GM11168 (cell line): Measurements from ENCODE around the gene ATP5PD.
"Not testable (repeated sequence)": the region's sequence is repeated elsewhere in the genome, so short reads cannot be mapped to it uniquely, and the experiment has no call there.

Source experiments
- in situ Hi-C: fragments of 300-500 bp; cut with MboI; formaldehyde crosslinking; loops from one replicate; pipeline ENCODE4 v1.12.0; 2022; ENCODE audit warnings: low sequenced_read_pairs; ENCODE audit not compliant: unreplicated experiment

Gene ATP5PD

DNA sequence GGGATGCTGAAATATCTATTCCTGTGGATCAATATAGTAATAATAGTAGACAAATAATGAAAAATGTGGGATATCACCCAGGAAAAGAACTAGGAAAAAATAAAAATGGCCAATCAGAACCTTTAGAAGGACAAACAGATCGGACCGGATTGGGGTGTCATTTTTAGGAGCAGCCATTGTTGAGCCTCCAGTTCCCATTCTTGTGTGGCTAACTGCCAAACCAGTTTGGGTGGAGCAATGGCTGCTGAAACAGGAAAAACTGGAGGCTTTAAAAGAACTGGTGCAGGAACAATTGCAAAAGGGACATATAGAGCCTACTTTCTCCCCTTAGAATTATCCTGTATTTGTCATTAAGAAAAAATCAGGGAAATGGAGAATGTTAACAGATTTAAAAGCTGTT is 20.1 kb downstream of the ATP5PD start:
- in situ Hi-C loops: not testable (repeated sequence)

DNA sequence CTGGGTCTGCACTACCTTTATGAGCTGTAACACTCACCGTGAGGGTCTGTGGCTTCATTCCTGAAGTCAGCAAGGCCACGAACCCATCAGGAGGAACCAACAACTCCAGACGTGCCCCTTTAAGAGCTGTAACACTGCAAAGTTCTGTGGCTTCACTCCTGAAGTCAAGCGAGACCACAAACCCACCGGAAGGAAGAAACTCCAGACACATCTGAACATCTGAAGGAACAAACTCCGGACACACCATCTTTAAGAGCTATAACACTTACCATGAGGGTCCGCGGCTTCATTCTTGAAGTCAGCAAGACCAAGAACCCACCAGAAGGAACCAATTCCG is 21.4 kb downstream of the ATP5PD start:
- in situ Hi-C loops: not testable (repeated sequence)

DNA sequence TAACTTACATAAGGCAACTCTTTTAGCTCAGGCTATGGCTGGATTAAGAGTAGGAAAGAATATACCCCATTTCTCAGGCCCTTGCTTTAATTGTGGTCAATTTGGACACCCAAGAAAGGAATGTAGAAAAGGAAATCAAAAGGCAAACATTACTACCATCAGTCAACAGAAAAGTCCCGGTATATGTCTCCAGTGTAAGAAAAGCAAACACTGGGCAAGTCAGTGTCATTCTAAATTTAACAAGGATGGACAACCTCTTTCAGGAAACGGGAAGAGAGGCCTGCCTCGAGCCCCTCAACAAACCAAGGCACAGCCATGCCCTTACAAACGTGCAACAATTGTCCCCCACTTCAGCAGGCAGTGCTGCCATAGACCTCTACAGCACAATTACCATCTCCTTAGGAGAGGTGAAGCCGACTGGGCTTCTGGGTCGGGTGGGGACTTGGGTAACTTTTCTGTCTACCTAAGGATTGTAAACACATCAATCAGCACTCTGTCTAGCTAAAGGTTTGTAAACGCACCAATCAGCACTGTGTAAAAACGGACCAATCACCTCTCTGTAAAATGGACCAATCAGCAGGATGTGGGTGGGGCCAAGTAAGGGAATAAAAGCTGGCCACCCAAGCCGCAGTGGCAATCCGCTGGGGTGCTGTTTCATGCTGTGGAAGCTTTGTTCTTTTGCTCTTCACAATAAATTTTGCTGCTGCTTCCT is 21.9 kb downstream of the ATP5PD start:
- in situ Hi-C loops: no loop called here

DNA sequence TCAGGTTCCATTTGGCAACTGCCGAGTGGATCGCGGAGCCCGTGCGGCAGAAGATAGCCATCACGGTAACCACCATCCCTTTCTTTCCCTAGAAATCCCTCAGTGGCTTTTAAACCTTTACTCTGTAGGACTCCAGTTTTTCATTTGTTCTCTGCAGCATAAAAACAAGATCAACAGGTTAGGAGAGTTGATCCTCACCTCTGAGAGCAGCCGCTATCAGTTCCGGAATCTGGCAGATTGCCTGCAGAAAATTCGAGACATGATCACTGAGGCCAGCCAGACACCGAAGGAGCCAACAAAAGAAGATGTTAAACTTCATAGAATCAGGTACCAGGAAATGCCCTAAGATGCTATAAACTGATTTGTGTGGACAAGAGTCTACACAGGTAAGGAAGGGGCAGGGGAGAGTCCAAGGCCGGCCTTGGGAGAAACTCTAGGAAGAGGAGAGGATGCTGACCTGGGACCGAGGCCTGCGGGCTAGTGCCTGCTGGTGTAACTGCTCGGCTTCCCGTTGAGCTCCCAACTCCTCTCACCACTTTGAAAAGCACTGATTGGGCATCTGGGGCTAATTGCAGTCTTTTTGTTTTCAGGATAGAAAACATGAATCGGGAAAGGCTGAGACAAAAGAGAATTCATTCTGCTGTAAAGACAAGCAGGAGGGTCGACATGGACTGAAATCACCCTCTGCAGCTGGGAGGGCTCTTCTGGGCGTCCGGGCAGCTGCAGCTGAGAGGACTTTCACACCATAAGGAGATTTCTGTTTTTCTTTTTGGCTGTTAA is 26.2 kb downstream of the ATP5PD start:
- in situ Hi-C loops: no loop called here

DNA sequence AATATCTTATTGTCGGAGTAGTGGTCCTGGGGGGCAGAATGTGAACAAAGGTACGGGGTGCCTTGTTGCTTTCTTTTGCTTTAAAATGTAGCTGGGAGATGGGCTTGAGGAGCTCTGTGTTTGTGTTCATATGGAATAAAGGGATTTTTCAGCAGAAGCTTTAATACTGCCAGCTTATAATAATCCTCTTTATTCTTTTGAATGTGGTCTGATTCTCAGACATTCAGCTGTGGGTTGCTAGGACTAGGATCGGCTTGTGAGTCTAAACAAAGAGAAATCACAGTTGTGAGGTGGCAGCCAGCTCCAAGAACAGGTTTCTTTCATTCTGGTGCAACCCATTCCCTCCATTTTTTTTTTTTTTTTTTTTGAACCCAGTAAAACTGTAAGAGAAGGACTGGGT is 27.1 kb downstream of the ATP5PD start:
- in situ Hi-C loops: no loop called here

DNA sequence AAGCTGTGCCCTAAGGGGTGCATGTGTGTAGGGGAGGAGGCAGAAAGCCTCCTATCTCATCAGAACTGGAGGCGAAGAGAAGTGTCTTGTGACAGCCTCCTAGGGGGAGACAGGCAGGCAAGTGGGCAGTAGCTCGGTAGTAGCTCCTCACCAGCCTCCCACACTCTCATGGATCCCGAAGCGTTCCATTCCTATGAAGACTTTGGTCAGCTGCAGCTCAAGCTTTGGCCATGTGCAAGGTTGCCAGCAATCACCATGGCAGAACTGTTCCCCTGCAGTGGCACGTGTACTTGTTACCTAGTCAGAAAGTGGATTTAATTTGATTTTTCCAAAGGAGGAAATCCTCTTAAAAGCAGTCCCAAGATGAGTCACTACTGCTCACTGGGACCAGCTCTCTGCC is 27.6 kb downstream of the ATP5PD start:
- in situ Hi-C loops: no loop called here

DNA sequence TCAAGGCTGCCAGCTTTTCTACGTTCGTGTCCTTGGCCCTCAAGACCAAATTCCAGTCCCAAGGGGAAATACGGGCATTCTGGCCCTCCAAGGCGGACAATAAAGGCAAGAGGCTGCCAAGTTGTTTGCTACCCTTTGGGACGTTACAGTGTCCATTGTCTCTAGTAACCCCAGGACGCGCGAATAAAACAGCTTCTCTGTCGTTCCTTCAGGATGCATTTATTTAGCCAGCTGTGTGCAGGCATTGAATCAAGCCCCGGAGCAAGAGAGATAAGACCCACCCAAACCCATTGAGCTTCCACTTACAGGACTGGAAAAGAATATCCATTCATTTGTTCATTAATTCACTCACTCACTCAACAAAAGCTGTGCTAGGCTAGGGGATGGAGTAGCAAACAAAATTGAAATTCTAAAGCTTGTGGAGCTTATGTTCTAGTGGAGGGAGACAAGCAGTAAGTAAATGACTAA is 33.6 kb downstream of the ATP5PD start:
- in situ Hi-C loops: no loop called here

DNA sequence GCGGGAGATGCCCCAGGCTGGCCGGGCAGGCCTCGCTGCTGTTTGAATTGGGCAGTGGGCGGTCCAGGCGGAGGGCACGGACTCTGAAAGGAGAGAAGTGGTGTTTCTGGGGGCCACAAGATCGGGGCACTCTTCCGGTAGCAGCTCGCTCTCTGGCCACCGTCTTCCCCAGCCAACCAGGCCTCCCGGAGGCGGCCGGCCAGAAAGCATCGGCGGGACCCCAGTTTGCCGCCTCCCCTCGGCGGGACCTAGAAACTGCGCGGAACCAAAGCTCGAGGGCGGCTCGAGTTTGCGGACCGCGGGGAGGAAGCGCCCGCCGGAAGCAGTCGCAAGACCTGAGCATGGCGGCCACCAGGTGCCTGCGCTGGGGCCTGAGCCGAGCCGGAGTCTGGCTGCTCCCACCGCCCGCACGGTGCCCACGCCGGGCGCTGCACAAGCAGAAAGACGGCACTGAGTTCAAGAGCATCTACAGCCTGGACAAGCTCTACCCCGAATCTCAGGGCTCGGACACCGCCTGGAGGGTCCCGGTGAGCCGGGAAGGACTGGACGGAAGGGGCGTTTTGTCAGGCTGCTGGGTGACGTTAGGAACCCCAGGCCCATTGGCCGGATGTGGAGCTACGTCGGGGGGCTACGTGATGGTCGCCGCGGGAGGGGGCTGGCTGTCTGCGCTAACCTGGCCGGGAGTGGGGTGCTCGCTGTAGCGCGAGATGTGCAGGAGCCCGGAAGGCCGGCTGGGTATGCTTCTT is 34.2 kb downstream of the ATP5PD start, which contains the start of gene MRPL58:
Gene MRPL58, plus strand, starts transcription at position 325 of the 746 bp plus-strand sequence. Its CDS starts 17 bp downstream, at position 342.
- in situ Hi-C loops: no loop called here

DNA sequence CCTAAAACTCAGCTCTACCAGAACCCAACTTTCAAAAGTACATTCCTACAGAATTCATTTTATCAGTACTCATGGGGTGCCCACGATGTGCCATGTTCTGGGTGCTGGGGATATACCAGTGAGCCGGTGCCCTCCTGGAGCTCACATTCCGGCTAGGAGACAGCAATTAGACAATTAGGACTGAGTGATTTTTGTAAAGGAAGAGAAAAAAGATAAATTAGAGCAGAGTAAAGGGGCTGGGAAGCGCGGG is 34.7 kb downstream of the ATP5PD start:
- in situ Hi-C loops: no loop called here

DNA sequence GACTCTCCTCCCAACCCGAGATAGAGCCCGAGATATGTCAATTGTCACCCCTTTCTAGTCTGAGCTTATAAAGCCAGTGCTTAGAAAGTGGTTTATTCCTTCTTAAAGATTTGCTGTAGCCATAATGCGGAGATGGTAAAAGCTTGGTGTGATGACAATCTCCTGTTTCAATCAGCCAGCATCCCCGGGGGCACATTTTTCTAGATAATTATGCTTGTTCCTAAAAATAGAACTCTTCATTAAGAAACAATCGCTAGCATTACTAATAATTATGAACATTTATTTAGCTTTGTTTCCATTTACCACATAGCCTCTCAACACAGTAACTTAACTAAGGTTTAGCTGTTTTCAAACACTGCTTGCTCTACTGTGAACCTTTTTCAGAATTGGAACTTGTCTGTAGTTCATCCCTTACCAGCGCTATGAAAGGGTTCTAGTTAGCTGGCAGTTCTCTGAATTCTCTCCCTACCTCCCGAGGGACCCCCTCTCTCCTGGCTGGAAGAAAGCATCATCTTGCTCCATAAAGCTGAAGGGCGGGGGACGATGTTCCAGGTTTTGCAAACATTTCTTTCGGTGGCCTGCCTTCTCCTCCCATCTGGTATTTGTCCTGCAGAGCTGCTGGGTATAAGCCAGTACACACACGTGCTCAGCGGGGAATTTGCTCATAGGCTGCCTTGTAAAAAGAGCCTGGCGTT is 35.2 kb downstream of the ATP5PD start:
- in situ Hi-C loops: no loop called here

DNA sequence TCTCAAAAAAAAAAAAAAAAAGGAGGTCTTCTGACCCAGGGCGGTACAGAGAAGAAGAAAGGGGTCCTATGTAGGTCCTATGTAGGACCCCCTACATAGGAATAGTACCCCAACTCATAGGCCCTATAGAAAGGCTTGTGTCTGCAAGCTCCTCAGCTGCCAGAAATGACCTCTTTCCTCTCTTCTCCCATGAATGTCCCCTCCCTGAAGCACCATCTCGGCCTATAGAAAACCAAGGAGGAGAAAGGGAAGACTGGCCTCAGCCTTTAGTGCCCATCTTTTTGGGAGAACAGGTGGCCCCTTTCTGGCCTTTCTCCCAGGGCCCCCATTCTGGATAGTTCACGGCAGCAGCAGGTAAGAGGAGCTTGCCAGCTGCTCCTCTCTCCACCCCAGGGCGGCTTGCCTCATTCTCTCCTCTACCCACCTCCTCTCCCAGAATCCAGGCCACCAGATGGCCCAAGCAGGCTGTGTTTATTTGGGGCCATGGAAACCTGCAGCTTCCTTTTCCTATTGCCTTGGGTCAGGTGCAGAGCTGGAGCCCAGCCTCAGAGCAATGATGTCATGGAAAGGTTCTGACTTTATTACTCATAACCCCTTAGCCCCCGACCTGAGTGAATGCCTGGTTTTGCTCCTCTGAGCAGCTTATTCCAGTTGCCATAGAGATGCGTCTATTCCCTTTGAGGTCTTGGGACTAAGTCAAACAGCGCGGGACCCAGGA is 35.9 kb downstream of the ATP5PD start:
- in situ Hi-C loops: no loop called here

DNA sequence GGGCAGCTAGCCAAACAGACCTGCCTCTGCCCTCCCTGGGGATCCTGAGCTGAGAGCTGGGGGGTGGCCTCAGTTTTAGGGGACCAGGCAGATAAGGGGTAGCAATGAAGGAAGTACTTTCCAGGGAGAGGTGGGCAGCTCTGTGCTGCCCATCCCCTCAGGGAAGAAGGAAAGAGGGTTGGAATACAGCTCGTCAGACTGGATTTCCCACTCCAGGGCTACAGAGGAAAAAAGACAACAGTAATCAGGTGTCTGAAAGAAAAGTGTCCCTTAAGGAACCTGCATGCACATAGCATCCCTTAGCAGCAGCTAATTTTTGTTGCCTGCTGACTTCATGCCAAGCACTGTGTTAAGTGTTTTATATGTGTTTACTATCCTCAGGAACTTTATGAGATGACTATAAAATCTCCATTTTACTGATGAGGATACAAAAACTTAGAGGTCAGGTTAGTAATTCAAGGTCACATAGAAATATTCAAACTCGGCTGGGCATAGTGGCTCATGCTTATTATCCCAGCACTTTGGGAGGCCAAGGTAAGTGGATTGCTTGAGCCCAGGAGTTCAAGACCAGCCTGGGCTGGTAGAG is 37.5 kb downstream of the ATP5PD start:
- in situ Hi-C loops: no loop called here

DNA sequence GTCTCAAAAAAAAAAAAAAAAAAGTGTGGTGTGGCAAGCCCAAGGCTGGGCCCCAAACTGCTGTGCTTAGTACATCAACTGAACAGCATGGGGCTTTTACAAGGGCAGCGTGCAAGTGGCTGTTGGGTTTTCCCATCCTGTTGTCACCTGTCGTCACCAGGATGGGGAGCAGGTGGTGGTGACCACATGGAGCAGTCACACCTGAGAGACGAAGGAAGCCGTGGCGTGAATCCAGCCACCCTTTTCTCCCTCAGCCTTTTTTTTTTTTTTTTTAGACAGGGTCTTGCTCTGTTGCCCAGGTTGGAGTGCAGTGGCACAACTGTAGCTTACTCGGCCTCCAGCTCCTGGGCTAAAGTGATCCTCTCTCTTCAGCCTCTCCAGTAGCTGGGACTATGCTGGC is 38.4 kb downstream of the ATP5PD start:
- in situ Hi-C loops: no loop called here

DNA sequence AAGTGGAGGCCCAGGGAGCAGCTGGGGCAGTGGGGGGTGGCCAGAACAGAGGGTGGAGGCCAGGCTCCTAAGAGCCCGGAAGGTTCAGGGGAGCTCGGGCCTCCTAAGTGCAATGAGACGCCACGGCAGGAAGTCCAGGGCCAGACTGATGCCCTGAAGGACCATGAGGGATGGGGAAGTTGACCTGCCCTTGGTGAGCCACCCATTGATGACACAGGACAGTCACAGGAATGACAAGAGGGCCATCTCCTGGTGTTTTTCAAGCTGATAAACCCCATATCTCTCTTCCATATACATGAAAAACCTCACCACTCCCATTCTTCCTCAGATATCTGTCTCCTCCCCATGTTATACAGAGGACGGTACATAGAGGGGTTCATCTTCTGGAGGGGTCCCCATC is 40.1 kb downstream of the ATP5PD start:
- in situ Hi-C loops: no loop called here

DNA sequence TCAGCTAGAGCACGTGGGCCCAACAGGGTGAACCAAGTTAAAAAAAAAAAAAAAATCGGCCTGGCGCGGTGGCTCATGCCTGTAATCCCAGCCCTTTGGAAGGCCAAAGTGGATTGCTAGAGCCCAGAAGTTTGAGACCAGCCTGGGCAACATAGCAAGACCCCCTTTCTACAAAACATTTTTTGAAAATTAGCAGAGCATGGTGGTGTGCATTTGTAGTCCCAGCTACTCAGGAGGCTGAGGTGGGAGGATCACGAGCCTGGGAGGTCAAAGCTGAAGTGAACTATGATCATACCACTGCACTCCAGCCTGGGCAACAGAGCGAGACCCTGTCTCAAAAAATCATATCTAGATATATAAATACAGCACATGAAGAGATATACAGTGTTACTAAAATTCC is 40.7 kb downstream of the ATP5PD start:
- in situ Hi-C loops: not testable (repeated sequence)

DNA sequence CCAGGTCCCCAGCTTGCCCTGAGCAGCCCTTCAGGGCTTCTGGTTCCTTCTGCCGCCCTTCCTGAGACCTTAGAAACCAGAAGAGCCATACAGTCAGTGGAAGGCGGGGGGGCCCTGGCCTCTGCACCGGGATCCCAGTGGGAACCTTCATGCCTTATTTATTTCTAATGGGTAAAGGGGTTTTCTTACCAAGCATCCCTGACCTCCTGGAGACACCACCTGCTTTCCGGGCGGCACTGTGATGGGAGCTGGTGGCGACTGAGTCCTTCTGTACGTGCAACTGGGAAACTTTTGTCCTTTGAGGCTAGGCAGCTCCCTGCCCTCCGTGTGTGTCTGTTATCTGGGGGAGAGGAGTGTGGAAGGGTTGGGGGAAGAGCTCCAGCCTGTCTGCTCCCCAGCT is 41.5 kb downstream of the ATP5PD start:
- in situ Hi-C loops: no loop called here

DNA sequence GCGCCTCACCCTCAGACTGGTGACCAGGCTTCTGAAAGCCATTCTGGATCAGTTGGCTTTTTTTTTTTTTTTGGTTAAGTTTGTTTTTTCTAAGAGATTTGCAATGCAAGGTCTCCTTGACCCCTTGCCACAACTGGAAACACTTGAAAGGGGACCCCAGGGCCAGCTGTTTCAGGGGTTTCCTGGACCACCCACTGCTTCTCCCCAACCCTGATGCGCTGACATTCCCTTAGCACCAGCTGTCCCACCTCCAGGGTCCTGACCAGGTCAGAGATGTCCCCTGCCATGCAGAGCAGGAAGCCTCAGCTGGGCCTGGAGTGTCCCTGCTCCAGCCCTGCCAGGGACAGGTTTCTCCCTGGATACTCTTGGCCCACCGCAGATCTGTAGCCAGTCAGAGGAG is 42.4 kb downstream of the ATP5PD start:
- in situ Hi-C loops: no loop called here

DNA sequence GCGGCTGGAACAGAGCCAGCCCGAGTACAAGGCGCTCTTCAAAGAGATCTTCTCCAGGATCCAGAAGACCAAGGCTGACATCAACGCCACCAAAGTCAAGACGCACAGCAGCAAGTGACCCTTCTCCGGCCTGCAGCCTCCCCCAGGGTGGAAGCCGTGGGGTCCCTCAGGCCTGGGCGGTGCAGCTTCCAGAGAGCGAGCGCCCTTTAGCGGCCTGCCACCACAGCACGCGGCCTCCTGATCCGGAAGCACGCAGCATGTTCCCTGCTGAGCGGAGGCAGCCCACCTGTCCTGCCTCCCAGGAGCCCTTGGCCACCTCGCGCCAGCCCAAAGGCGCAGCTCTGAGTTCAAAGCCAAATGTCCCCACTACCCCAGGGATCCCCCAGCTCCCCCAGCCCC is 42.8 kb downstream of the ATP5PD start:
- in situ Hi-C loops: no loop called here

DNA sequence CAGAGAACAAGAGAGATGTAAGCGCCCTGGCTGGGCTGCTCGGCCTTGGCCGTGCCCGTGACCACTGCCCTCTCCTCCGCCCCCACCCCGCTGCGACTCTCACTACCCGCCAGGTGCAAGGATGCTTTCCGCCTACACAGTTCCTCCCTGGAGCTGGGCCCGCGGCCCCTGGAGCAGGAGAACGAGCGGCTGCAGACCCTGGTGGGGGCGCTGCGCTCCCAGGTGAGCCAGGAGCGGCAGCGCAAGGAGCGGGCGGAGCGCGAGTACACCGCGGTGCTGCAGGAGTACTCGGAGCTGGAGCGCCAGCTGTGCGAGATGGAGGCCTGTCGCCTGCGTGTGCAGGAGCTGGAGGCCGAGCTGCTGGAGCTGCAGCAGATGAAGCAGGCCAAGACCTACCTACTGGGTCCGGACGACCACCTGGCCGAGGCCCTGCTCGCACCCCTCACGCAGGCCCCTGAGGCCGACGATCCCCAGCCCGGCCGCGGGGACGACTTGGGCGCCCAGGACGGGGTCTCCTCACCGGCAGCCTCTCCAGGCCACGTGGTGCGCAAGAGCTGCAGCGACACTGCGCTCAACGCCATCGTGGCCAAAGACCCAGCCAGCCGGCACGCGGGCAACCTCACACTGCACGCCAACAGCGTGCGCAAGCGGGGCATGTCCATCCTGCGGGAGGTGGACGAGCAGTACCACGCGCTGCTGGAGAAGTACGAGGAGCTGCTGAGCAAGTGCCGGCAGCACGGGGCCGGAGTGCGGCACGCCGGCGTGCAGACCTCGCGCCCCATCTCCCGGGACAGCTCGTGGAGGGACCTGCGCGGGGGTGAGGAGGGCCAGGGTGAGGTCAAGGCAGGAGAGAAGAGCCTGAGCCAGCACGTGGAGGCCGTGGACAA is 43.5 kb downstream of the ATP5PD start:
- in situ Hi-C loops: no loop called here
